ENCODE results near the gene TLX2. TPM values are rescaled to one million over a fixed set of nuclear protein-coding genes. Genes with fewer than 3 reads are reported as not detected.
A peak's percentile ranks its signal among the peaks of the same experiment; 100 is the strongest.

Gene TLX2
- total RNA-seq, 1 donor from 2014 or later = not detected

DNA sequence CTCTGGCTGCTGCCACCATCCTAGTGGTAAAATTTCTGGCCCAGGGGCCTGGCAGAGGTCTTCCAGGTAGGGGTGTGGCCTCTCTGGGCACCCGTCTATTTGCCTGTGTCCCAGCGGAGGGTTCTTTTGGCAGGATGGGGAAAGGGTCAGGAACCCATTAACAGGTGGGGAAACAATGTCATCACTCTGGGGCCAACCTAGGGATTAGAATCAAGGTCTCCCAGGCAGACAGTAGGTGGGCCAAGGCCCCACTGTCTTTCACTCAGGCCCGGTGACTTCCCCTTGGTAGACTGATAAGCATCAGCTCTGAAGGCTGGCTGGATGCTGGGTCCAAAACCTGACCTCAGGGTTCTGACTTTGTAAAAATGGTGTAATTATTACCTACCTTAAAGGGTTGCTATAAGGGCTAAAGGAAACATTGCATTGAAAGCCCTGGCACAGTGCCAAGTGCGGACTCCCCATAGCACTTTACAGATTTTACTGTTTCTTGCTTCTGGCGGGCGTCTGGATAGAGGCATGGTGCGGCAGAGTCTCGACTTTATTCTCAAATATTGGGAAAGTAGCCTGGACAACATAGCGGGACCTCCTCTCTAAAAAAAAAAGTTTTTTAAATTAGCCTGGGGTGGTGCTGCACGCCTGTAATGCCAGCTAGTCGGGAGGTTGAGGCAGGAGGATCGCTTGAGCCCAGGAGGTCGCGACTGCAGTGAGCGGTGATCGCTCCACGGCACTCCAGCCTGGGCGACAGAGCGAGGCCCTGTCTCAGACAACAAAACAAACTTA lies 17.1 kb upstream of the TLX2 start:
- DNase-seq (ENCODE audit: low read depth in 2 of 2) = no peak

- peak in 1 of 2 donors; percentile 11 for DNase-seq (ENCODE audit: low read depth in 2 of 2)
Observed at GRCh38 chr2:74497777-74498499, 16.3 kb upstream of the TLX2 start.

- peak in 1 of 2 donors; percentile 20 for DNase-seq (ENCODE audit: low read depth in 2 of 2)
Observed at GRCh38 chr2:74498500-74499266, 15.6 kb upstream of the TLX2 start.

GRCh38 chr2:74499267-74499939 lies 14.8 kb upstream of the TLX2 start, which contains the start of gene LBX2:
Gene LBX2, minus strand, starts transcription at chr2:74499603. Its CDS starts 66 bp downstream, at chr2:74499537.
- DNase-seq (ENCODE audit: low read depth in 2 of 2) = peak in 1 of 2 donors; percentile 18

DNA sequence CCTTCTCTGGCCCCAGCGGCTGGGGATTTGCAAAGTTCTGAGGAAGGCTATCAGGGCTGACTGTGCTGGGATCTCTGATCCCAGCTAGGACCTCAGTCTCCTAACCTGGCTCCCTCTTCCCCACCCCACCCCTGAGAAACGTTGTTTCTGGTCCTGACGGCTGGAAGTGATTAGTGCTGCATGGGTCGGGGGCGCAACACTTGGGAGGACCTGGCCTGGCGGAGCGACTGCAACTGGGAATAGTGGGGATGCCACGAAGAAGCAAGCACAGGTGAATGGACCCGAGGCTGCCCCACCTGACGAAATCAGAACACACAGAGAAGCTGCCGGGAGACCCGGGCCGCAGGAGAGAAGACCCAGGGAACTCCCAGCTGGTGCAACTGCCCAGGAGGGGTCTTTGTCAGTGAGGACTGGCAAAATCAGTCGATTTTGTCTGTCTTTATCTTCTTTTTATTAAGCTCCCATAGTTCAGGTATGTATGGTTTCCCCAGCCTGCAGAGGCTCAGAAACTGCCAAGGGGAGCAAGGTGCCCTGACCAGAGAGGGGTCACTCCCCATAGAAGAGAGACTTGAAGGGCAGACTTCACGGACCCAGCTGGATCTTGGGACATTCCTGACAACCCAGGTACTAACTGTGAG lies 14.2 kb upstream of the TLX2 start:
- no peak for DNase-seq (ENCODE audit: low read depth in 2 of 2)

GRCh38 chr2:74500578-74500946 lies 13.7 kb upstream of the TLX2 start:
- no peak for DNase-seq (ENCODE audit: low read depth in 2 of 2)

DNA sequence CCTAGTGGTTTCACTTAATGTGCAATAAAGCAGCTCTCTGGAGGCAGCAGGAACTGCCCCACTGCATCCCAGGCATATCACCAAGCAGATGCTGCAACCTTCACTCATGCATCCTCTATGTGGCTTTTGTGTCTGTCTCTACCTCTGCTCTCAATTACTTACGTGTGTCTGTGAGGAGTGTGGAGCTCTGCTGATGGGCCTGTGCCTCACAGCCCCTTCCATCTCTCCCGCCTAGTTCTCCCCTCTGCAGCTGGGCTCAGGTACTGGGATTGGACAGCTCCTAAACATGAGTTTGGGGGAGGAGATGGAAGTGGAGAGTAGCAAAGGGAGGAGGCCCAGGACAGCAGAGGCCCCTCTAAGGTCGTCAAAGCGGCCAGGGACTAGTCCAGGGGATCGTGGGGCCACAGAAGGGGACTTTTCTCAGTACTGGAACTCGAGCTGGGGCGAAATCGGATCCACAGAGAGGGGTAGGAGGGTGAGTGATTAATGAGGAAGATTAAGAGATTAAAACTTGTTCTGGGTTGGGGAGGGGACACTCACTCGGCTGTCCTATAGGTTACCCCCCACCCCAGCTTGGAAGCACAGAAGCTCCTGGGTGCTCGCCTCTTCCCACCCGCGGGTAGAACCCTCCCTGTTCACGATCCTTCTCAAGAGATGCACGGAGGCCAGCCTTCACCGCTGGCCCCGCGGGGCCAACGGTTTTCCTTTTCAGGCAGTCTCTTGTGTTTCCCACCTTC lies 12.7 kb upstream of the TLX2 start:
- DNase-seq (ENCODE audit: low read depth in 2 of 2) = no peak

- peak in 1 of 2 donors; percentile 19 for DNase-seq (ENCODE audit: low read depth in 2 of 2)
Observed at GRCh38 chr2:74502147-74502719, 12.0 kb upstream of the TLX2 start.

- DNase-seq (ENCODE audit: low read depth in 2 of 2) = peak; percentile 23 to 89
Observed at GRCh38 chr2:74502720-74503505, 11.3 kb upstream of the TLX2 start.

DNA sequence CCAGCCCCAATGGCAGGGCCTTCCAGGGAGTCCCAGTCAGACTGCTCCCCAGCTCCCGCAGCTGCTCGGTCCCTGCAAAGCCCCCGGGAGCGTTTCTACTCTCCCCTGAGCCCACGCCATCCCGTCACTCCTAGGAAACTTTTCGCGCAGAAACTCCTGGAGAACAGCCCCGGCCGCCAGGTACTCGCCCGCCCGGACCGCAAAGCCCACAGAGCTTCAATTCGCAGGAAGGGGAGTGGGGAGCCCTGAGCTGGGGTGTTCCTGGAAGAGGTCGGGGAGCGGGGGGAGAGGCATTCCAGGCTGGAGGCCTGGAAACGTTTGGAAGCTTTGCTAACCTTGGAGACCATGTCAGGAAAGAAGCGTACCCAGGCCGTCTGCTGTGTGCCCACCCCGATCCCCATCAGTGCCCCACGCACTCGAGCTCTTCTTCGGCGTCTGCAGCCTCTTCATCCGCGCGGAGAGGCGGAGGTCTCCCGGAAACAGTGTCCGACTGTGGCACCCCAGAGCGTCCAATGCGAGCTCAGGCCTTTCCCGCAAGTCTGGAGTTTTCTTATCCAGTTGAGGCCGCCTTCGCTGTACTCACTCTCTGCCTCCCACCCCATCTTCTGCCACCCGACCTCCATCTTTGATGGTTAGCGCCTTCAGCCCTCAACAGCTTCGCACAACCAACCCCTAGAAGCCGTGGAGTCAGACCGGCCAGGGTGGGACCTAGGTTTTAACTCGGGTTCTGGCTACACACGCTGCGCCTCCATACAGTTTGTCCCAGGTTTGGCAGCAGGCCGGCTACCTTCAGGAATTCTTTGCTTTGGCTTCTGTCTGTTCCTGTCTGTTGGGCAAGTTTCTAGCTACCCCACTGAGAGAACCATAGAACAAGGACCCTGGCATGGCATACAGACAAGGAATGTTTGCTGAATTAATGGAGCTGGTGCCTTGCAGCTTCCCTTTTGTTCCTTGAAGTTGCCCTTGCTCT lies 10.5 kb upstream of the TLX2 start:
- no peak for DNase-seq (ENCODE audit: low read depth in 2 of 2)

DNA sequence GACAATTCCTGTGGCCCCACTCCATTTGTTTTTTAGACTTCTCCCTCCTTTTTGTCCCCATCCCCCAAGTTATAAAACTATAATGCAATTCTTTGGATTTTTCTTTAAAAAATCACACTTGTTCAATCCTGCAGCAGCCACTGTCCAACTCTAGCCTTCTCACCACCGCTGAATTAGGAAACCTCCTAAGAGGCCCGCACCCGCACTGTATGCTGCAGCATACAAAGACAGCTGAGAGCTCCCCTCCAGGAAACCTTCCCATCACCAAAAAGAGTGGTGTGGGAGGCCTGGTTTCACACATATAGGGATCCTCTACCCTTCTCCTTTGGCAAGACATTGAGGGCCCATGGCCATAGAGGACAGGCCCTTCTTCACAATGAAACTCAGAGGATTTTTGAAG lies 9.7 kb upstream of the TLX2 start:
- no peak for DNase-seq (ENCODE audit: low read depth in 2 of 2)

GRCh38 chr2:74505448-74506246 lies 8.6 kb upstream of the TLX2 start:
- no peak for DNase-seq (ENCODE audit: low read depth in 2 of 2)

DNA sequence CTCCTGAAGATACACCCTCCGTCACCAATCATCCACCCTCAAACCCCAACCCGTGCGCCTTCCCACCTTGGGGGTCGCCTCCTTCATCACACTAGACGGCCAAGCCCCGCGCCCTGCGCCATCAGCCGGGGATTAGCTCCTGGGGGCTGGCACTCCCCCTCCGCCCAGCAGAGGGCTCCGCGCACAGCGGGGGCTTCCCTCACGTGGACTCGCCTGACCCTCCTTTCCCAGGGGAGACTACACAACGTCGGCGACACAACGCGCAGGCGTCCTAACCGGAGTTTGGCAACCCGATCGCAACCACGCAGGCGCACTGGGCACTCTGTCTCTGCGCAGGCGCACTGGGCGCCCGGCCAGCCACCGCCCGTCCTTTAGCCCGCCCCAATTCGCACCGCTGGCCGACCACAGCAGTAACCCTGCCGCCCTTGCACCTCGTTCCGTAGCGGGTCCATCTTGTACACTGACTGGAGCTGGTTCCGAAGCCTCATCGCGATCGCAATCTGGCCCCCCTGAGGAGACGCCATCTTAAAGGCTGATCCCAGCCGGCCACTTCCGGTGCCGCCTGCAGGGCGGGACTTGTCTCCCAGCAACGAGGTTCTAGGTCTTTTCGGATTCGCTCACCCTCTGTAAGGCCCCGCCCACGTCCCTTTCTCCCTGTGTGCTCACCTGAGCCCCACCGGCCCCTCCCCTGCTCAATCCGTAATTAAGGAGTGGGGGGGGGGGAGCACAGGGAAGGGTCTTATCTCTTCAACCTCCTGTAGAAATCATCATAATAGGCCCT lies 6.9 kb upstream of the TLX2 start, which contains the start of gene PCGF1:
PCGF1 (minus strand) TSS at position 551 of the 781 bp plus-strand sequence; CDS start at position 524, 27 bp downstream.
- DNase-seq (ENCODE audit: low read depth in 2 of 2) = peak; percentile 97 to 98

DNA sequence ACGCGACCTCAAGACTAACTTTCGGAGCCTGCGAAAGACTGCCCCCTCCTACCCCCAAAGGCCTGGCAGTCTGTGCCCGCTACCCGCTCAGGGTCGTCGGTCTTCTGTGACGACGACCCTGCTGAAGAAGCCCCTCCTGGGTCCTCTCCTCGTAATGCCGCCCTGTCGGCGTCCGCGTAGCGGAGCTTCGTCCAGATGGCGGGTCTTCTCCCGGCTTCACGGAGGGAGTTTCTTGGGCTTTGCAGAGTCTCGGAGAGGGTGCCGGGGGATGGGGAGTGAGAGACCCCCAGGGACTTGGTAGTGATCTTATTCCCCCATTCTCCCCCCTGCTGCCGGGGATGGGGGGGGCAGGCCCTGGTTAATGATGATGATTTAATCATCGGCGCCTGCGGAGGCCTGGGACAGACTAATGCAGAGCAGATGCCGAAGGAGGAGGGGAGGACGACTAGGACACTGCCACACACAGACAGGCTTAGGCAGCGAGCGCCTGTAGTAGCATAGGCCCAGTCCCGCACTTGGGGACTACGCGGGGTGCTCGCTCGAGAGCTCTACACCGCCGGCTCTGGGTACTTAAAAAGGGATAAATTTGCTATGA lies 6.2 kb upstream of the TLX2 start:
- DNase-seq (ENCODE audit: low read depth in 2 of 2) = peak in 1 of 2 donors; percentile 24

DNA sequence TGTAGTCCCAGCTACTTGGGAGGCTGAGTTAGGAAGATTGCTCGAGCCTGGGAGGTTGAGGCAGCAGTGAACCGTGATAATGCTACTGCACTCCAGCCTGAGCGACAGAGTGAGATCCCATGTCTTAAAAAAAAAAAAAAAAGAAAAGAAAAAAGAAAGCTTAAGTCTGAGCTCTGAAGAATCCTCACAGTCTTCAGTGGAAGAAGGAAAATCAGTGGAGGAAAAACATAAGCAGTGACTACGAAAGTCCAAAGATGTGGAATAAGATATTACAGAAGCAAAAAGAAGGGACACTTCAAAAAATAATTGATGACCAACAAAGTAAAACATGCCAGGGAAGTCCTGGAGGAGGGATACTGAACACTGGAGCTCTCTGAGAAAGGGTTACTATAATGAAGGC lies 4.0 kb upstream of the TLX2 start:
- DNase-seq (ENCODE audit: low read depth in 2 of 2) = no peak

Data from lung microvascular endothelial cell (primary cell).